Mucosa of stomach (tissue), 1 donor: ENCODE data around the gene LNX1.
"Not testable (repeated sequence)": the region's sequence is repeated elsewhere in the genome, so short reads cannot be mapped to it uniquely, and the experiment has no call there.

Experiments
- H3K27me3 ChIP-seq: one replicate; pipeline ENCODE4 v1.7.0; 2013; ENCODE audit warnings: mild to moderate bottlenecking, low read length; ENCODE audit not compliant: control insufficient read depth, insufficient read depth
- H3K36me3 ChIP-seq: one replicate; pipeline ENCODE4 v1.7.0; 2013; ENCODE audit warnings: low read length; ENCODE audit not compliant: control insufficient read depth, insufficient read depth
- H3K4me1 ChIP-seq: one replicate; pipeline ENCODE4 v1.7.0; 2013; ENCODE audit warnings: mild to moderate bottlenecking, low read length; ENCODE audit not compliant: control insufficient read depth, insufficient read depth
- H3K4me3 ChIP-seq: one replicate; pipeline ENCODE4 v1.7.0; 2013; ENCODE audit warnings: low read length
- H3K9ac ChIP-seq: one replicate; pipeline ENCODE4 v1.7.0; 2013; ENCODE audit warnings: mild to moderate bottlenecking, low read length, moderate library complexity
- H3K9me3 ChIP-seq: one replicate; pipeline ENCODE4 v1.7.0; 2013; ENCODE audit warnings: mild to moderate bottlenecking, low read length, moderate library complexity; ENCODE audit not compliant: control insufficient read depth
- donor health status: Pancreatic carcinoma.

The LNX1 gene

GRCh38 chr4:53422367-53422766 is 168.9 kb downstream of the LNX1 start:
- Histone ChIP-seq H3K36me3 (no peaks in the 10 kb centered on the region), H3K4me1 (no peaks in the 10 kb centered on the region), H3K9ac (no peak overlapping the region), H3K27me3 (no peaks in the 10 kb centered on the region), H3K9me3 (no peaks in the 10 kb centered on the region), H3K4me3 (no peak overlapping the region)

GRCh38 chr4:53421791-53422190 is 169.5 kb downstream of the LNX1 start:
- Histone ChIP-seq H3K36me3 (no peaks in the 10 kb centered on the region), H3K9ac (no peak overlapping the region), H3K4me3 (no peak overlapping the region), H3K9me3 (no peaks in the 10 kb centered on the region), H3K27me3 (no peaks in the 10 kb centered on the region), H3K4me1 (no peaks in the 10 kb centered on the region)

DNA sequence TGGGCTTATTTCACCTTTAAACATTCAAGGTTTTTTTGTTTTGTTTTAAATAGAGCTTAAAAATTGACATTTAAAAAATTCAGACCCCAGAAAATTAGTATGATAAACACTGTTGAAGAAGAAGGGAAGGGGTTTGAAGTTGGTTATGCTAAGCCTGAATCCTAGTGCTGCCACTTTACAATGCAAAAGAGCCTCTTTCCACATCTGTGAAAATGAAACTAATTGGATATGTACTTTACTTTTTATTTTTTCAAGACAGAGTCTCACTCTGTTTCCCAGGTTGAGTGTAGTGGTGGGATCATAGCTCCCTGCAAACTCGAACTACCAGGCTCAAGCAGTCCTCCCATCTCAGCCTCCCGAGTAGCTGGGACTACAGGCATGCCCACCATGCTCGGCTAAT is 172.1 kb downstream of the LNX1 start:
- H3K4me3 ChIP-seq: no peak overlapping the region
- no peaks in the 10 kb centered on the region for H3K4me1 ChIP-seq
- no peaks in the 10 kb centered on the region for H3K36me3 ChIP-seq
- no peaks in the 10 kb centered on the region for H3K9me3 ChIP-seq
- no peaks in the 10 kb centered on the region for H3K27me3 ChIP-seq
- H3K9ac ChIP-seq: no peak overlapping the region

GRCh38 chr4:53409479-53409878 is 181.8 kb downstream of the LNX1 start:
- not testable (repeated sequence) for H3K36me3 ChIP-seq, H3K27me3 ChIP-seq, H3K9ac ChIP-seq, H3K4me3 ChIP-seq, H3K4me1 ChIP-seq, H3K9me3 ChIP-seq
